Peyer's patch (tissue), 4 donors: Measurements from ENCODE around the gene NR2C1. TPM values are rescaled to one million over a fixed set of nuclear protein-coding genes. Genes with fewer than 3 reads are reported as not detected.
"Not testable (repeated sequence)": the region's sequence is repeated elsewhere in the genome, so short reads cannot be mapped to it uniquely, and the experiment has no call there.

Experiments
- DNase-seq, 3 donors: peaks; one replicate each; pipeline ENCODE4 v3.0.0-alpha.2; 2017 to 2019
- H3K27ac ChIP-seq, 4 donors: fragments of 200-600 bp; sonication (generic); one replicate each; pipeline ENCODE4 v1.5.1; 2016 to 2019
- H3K27me3 ChIP-seq, 2 donors: fragments of 200-600 bp; sonication (generic); one replicate each; pipeline ENCODE4 v1.5.1; 2019
- H3K36me3 ChIP-seq, 3 donors: fragments of 200-600 bp; sonication (generic); one replicate each; pipeline ENCODE4 v1.5.1; 2016 to 2019
- H3K4me1 ChIP-seq, 4 donors: fragments of 200-600 bp; sonication (generic); one replicate each; pipeline ENCODE4 v1.5.1; 2016 to 2019
- H3K4me3 ChIP-seq, 4 donors: fragments of 200-600 bp; sonication (generic); 1 replicate in 3 of 4; 2 replicates in 1 of 4; pipeline ENCODE4 v1.5.1; 2016 to 2019; ENCODE audit warnings: mild to moderate bottlenecking in 1 of 4
- H3K9me3 ChIP-seq, 4 donors: fragments of 200-600 bp; sonication (generic); one replicate each; pipeline ENCODE4 v1.5.1; 2016 to 2019; ENCODE audit warnings: mild to moderate bottlenecking in 1 of 4
- CTCF ChIP-seq, 6 experiments: fragments of 450-650 bp in 4 of 6; fragments of 200-600 bp in 2 of 6; sonication (generic) in 1 of 6; IDR thresholded peaks; one replicate each; pipeline ENCODE4 v1.5.1; 2017 to 2019; ENCODE audit warnings: antibody characterized with exemption in 6 of 6, mild to moderate bottlenecking in 3 of 6, moderate library complexity in 1 of 6
- POLR2A ChIP-seq, 2 donors: fragments of 450-650 bp; IDR thresholded peaks; one replicate each; pipeline ENCODE4 v1.5.1; 2017; ENCODE audit warnings: antibody characterized with exemption in 2 of 2, mild to moderate bottlenecking in 2 of 2, moderate library complexity in 2 of 2
- total RNA-seq, 4 donors: library from RNA; depleted of rRNA; stranded (reverse); fragments of >200 nt; gene quantifications; one replicate each; pipeline ENCODE4 v1.1.0, GENCODE V29; 2016

NR2C1 gene
- total RNA-seq, 4 donors from 2014 or later, result 35.2 to 202 (median 52.5) TPM

DNA sequence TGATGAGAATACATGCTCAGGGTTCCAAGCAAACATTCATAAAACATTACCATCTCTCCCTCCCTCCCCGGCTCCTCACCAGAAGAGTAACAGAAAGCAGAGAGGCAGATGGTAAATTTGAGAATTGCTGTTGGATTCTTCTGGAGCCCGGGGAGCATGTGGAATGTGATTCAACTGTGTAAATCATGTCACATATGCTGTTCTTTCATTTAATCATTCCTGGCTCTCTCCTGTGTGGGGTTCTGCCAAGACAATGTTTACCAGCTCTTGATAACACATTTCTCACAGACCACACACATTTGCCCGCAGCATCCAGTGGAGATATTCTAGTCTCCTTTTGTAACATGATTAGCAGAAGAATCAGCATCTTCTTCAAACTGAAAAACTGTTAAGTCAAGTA is 23.4 kb upstream of the NR2C1 start:
- TF ChIP-seq POLR2A (IDR thresholded peaks at IDR 0.05) (no peak), CTCF (IDR thresholded peaks at IDR 0.05) (no peak)
- H3K36me3 ChIP-seq, result peaks cover 0 to 11% (median 0%) of the 10 kb centered on the region in 3 donors
- no peaks in the 10 kb centered on the region for H3K27me3 ChIP-seq
- DNase-seq, result no peak
- H3K9me3 ChIP-seq, result no peaks in the 10 kb centered on the region
- no peak overlapping the region for H3K27ac ChIP-seq
- no peak overlapping the region for H3K4me3 ChIP-seq
- no peaks in the 10 kb centered on the region for H3K4me1 ChIP-seq

- no peak for DNase-seq
- Histone ChIP-seq H3K4me3 (no peak overlapping the region), H3K27ac (no peak overlapping the region), H3K4me1 (no peaks in the 10 kb centered on the region), H3K27me3 (no peaks in the 10 kb centered on the region), H3K36me3 (peaks cover 0 to 11% (median 0%) of the 10 kb centered on the region in 3 donors), H3K9me3 (no peaks in the 10 kb centered on the region)
- TF ChIP-seq POLR2A (IDR thresholded peaks at IDR 0.05) (no peak), CTCF (IDR thresholded peaks at IDR 0.05) (no peak)
Observed at GRCh38 chr12:95096378-95096777, 23.0 kb upstream of the NR2C1 start.

DNA sequence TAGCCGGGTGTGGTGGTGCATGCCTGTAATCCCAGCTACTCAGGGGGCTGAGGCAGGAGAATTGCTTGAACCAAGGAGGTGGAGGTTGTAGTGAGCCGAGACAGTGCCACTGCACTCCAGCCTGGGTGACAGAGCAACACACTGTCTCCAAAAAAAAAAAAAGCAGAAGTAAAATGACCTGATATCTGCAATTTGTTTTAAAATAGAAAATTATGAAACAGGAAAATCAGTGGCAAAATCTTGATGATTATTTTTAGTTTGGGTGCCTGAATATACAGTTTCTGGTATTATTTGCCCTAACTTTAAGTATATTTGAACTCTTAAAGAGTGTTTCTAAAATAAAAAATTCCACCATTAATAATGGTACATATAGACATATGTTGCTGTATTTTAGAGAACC is 22.4 kb upstream of the NR2C1 start:
- H3K27ac ChIP-seq, H3K4me1 ChIP-seq, H3K27me3 ChIP-seq, H3K9me3 ChIP-seq, H3K4me3 ChIP-seq, DNase-seq: not testable (repeated sequence)
- peaks cover 0 to 14% (median 0%) of the 10 kb centered on the region in 3 donors for H3K36me3 ChIP-seq

DNA sequence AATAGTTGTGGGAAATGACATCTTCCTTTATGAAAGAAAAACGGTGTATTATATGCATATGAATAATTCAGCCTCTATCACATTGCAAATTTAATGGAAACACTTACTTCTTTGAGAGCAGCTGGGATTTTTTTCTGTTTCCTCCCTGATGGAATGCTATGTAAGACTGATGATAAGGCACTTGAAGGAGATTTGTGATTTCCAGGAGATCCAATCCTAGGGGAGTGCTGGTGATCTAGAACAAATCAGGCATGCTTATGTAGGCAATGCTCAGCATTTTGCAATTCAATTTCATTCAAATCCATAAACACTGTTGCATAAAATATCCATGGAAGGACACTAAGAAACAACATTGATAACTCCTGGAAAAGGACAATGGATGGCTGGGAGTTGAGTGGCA is 16.0 kb upstream of the NR2C1 start:
- peaks cover 0 to 25% (median 0%) of the 10 kb centered on the region in 3 donors for H3K36me3 ChIP-seq

GRCh38 chr12:95088379-95088778 is 15.0 kb upstream of the NR2C1 start:
- Histone ChIP-seq H3K36me3 (peaks cover 0 to 25% (median 0%) of the 10 kb centered on the region in 3 donors), H3K27me3 (no peaks in the 10 kb centered on the region), H3K4me3 (no peak overlapping the region), H3K9me3 (no peaks in the 10 kb centered on the region), H3K4me1 (no peaks in the 10 kb centered on the region), H3K27ac (no peak overlapping the region)
- no peak for DNase-seq
- TF ChIP-seq CTCF (IDR thresholded peaks at IDR 0.05), result no peak
- TF ChIP-seq POLR2A (IDR thresholded peaks at IDR 0.05), result no peak

More for the DNA sequence above, 16.0 kb upstream of the NR2C1 start:
- Histone ChIP-seq H3K27me3 (no peaks in the 10 kb centered on the region), H3K9me3 (no peaks in the 10 kb centered on the region), H3K4me3 (no peak overlapping the region), H3K4me1 (no peaks in the 10 kb centered on the region), H3K27ac (no peak overlapping the region)
- TF ChIP-seq CTCF (IDR thresholded peaks at IDR 0.05) (no peak), POLR2A (IDR thresholded peaks at IDR 0.05) (no peak)
- DNase-seq, result no peak

DNA sequence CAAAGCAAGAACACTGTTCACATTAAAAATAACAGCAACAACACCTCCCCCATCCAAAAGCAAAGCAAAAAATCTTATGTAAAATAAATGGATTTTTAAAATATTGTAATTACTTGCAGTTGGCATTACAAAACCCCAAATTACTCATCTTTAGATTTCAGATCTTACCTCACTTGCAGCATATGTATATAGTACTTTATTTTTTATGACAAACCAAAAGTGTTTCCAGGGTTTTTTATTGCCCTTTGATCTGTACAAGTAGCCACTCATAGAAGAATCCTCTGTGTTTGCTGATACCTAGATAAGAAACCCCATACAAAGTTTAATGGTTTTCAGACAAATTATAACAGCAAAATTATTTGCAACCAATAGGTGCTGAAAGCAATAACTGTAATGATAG is 12.2 kb upstream of the NR2C1 start:
- H3K27ac ChIP-seq, result no peak overlapping the region
- no peak overlapping the region for H3K4me3 ChIP-seq
- no peaks in the 10 kb centered on the region for H3K4me1 ChIP-seq

More for the DNA sequence above, 12.2 kb upstream of the NR2C1 start:
- Histone ChIP-seq H3K36me3 (peaks cover 0 to 14% (median 0%) of the 10 kb centered on the region in 3 donors), H3K27me3 (no peaks in the 10 kb centered on the region), H3K9me3 (no peaks in the 10 kb centered on the region)
- DNase-seq, result no peak
- no peak for TF ChIP-seq CTCF (IDR thresholded peaks at IDR 0.05)
- no peak for TF ChIP-seq POLR2A (IDR thresholded peaks at IDR 0.05)
